Kidney (tissue), 14 donors: ENCODE data around the gene GPS2. TPM values are rescaled to one million over a fixed set of nuclear protein-coding genes. Genes with fewer than 3 reads are reported as not detected.

ENCODE experiments used
- DNase-seq, 5 donors: peaks; one replicate each; pipeline ENCODE4 v3.0.0-alpha.2; 2013 to 2020
- FAIRE-seq: peaks from 2 replicates; lab custom pipeline; 2012; peaks lifted over from hg19 to GRCh38; lab: Jason Lieb, UNC
- H3K27ac ChIP-seq, 2 donors: one replicate each; pipeline ENCODE4 v1.7.0; 2013; ENCODE audit warnings: low read depth in 2 of 2, low read length in 2 of 2, inconsistent platforms in 1 of 2
- H3K27me3 ChIP-seq: one replicate; pipeline ENCODE4 v1.7.1; 2013; ENCODE audit warnings: low read length, inconsistent platforms; ENCODE audit not compliant: control insufficient read depth, insufficient read depth
- H3K36me3 ChIP-seq, 3 donors: one replicate each; pipeline versions ENCODE4 v1.7.0 to v1.7.1; 2013; ENCODE audit warnings: low read length in 3 of 3, control low read depth in 1 of 3, inconsistent platforms in 1 of 3; ENCODE audit not compliant: insufficient read depth in 3 of 3, control insufficient read depth in 2 of 3
- H3K4me1 ChIP-seq, 3 donors: one replicate each; pipeline versions ENCODE4 v1.7.0 to v1.7.1; 2013; ENCODE audit warnings: low read length in 3 of 3, inconsistent platforms in 1 of 3, low read depth in 1 of 3; ENCODE audit not compliant: control insufficient read depth in 2 of 3, insufficient read depth in 2 of 3
- H3K4me3 ChIP-seq, 3 donors: one replicate each; pipeline versions ENCODE4 v1.7.0 to v1.8.1; 2013; ENCODE audit warnings: low read length in 3 of 3, control low read depth in 1 of 3, inconsistent platforms in 1 of 3
- H3K9ac ChIP-seq, 3 donors: one replicate each; pipeline versions ENCODE4 v1.7.0 to v1.7.1; 2013; ENCODE audit warnings: low read length in 3 of 3, control low read depth in 1 of 3, inconsistent platforms in 1 of 3
- H3K9me3 ChIP-seq, 3 donors: one replicate each; pipeline versions ENCODE4 v1.7.0 to v1.7.1; 2013; ENCODE audit warnings: low read length in 3 of 3, control low read depth in 1 of 3, inconsistent platforms in 1 of 3; ENCODE audit not compliant: control insufficient read depth in 2 of 3, insufficient read depth in 1 of 3
- intact Hi-C: fragments of 100-400 bp; cut with DNase I; formaldehyde crosslinking; loops from one replicate; pipeline ENCODE4 v1.11.1; 2022
- polyA plus RNA-seq: library from polyadenylated mRNA; stranded (reverse); fragments of 350-450 nt; fragmentation: Illumina TruSeq; extraction: RNeasy Lipid Tissue Mini Kit (QIAGEN cat#74804); gene quantifications from one replicate; pipeline ENCODE4 v1.2.3, GENCODE V29; 2014; ENCODE audit warnings: low read depth, low replicate concordance; ENCODE audit not compliant: insufficient read depth
- total RNA-seq: library from RNA; stranded (reverse); fragmentation: NEBNext Ultra II Directional; extraction: Animal tissue kit (Norgen Biotek cat#: 25700); gene quantifications from one replicate; pipeline ENCODE4 v1.2.1, GENCODE V29; 2021
- TF ChIP-seq, protein P1 (sequence below): IDR thresholded peaks from 3 replicates; pipeline ENCODE4 v1.5.1; 2012; ENCODE audit warnings: mild to moderate bottlenecking, moderate library complexity, borderline replicate concordance; ENCODE audit not compliant: insufficient read depth; ENCODE audit errors: extremely low read depth
- donor health status: control.
- donor health status: control.
- donor health status: control.
- donor health status: control.
- donor health status: control.
- donor health status: DM: yes; HTN: yes; CAD: no.
- donor health status: Normal renal cell carcinoma (clear cell type).

Gene GPS2
- total and polyA plus RNA-seq, 2 donors from 2014 or later = 67.0 to 101 TPM

DNA sequence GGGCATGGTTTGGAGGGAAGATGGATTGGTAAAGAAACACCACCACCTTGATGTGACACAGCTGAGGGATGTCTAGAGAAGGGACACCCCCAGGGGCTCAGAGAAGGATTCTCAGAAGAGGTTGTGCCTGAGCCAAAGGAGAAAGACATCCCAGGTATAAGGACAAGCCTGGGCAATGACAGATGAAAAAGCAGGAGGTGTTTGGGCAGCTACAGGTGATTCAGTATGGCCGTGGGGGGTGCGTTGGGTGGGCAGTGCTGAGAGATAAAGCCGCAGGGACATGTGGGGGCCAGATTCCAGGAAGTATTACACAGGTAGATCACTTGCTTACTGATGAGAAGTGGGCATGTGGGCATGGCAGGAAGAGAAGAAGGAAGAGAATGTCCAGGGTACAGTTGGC is 46.7 kb upstream of the GPS2 start:
- Histone ChIP-seq H3K4me1 (no peaks in the 10 kb centered on the region), H3K27ac (no peak overlapping the region), H3K4me3 (no peak overlapping the region), H3K27me3 (no peaks in the 10 kb centered on the region), H3K9ac (no peak overlapping the region), H3K36me3 (no peaks in the 10 kb centered on the region), H3K9me3 (no peaks in the 10 kb centered on the region)
- DNase-seq = no peak
- intact Hi-C loops = no loop called here
- TF ChIP-seq, protein P1, sequence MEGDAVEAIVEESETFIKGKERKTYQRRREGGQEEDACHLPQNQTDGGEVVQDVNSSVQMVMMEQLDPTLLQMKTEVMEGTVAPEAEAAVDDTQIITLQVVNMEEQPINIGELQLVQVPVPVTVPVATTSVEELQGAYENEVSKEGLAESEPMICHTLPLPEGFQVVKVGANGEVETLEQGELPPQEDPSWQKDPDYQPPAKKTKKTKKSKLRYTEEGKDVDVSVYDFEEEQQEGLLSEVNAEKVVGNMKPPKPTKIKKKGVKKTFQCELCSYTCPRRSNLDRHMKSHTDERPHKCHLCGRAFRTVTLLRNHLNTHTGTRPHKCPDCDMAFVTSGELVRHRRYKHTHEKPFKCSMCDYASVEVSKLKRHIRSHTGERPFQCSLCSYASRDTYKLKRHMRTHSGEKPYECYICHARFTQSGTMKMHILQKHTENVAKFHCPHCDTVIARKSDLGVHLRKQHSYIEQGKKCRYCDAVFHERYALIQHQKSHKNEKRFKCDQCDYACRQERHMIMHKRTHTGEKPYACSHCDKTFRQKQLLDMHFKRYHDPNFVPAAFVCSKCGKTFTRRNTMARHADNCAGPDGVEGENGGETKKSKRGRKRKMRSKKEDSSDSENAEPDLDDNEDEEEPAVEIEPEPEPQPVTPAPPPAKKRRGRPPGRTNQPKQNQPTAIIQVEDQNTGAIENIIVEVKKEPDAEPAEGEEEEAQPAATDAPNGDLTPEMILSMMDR = no peak
- FAIRE-seq = no peak

DNA sequence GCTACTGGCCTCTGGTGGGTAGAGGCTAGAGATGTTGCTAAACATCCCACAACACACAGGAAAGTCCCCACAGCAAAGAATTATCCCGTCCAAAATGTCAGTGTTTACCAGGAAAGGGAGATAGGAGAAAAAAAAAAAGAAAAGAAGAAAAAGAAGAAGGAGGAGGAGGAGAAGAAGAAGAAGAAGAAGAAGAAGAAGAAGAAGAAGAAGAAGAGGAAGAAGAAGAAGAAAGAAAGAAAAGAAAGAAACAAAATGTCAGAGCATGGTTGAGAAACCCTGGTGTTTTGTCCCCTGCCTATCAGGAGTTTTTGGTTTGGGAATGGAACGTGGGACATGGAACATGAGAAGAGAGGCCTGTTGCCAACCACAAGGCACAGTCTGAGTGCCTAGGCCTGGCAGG is 42.2 kb upstream of the GPS2 start:
- Histone ChIP-seq H3K27me3 (no peaks in the 10 kb centered on the region), H3K36me3 (no peaks in the 10 kb centered on the region), H3K4me3 (no peak overlapping the region), H3K9ac (no peak overlapping the region), H3K4me1 (peaks cover 0 to 16% (median 8%) of the 10 kb centered on the region in 3 donors), H3K27ac (no peak overlapping the region), H3K9me3 (no peaks in the 10 kb centered on the region)
- FAIRE-seq (no peak), DNase-seq (no peak)
- TF ChIP-seq, protein P1 = no peak
- intact Hi-C loops = no loop called here

DNA sequence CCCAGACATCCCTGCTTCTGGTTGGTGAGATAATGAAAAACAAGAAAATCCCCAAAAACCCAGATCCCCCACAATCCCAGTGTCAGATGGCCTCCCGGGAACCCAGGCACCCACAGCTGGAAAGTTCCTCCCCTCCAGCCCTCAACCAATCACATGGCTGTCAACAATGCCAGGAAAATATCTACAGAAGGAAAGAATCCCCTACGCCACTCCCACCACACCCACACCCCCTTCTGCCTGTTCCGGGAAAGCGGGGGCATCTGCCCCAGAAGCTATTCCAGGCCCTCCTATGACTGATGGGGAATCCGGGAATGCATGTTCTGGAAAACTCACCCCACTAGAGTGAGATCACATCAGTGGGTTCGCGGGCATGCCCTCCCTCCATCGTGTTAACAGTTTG is 41.6 kb upstream of the GPS2 start:
- Histone ChIP-seq H3K4me1 (peaks cover 0 to 17% (median 9%) of the 10 kb centered on the region in 3 donors), H3K27me3 (no peaks in the 10 kb centered on the region), H3K9me3 (no peaks in the 10 kb centered on the region), H3K9ac (no peak overlapping the region), H3K27ac (no peak overlapping the region), H3K36me3 (no peaks in the 10 kb centered on the region), H3K4me3 (no peak overlapping the region)
- TF ChIP-seq, protein P1 = no peak
- intact Hi-C loops = no loop called here
- DNase-seq (no peak), FAIRE-seq (no peak)

DNA sequence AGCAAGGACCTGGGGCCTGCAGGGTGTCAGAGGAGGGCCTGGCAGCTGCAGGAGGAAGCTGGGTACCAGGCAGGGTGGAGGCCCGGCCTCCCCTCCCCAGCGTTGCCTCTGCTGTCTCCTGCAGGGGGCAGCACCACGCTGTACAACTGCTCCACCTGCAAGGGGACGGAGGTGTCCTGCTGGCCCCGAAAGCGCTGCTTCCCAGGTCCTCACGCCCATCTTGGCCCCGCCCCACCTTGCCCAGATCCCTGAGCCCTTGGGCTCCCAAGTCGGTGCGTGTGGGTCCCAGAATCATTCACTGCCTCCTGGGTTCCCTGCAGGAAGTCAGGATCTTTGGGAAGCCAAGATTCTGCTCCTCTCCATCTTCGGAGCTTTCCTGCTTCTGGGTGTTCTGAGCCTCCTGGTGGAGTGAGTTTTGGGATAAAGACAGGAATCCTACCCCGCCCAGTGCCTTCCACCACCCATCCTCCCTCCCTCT is 41.0 kb upstream of the GPS2 start:
- H3K36me3 ChIP-seq = no peaks in the 10 kb centered on the region
- intact Hi-C loops = no loop called here
- peak overlapping the region in 1 of 3 donors; percentile 9 for H3K9ac ChIP-seq
- no peak overlapping the region for H3K4me3 ChIP-seq
- DNase-seq = peak; percentile 75 to 91 (median 88)
- TF ChIP-seq, protein P1 = peak; percentile 91
- no peaks in the 10 kb centered on the region for H3K9me3 ChIP-seq
- H3K27me3 ChIP-seq = no peaks in the 10 kb centered on the region
- H3K27ac ChIP-seq = no peak overlapping the region
- no peak for FAIRE-seq
- H3K4me1 ChIP-seq = peaks cover 0 to 18% (median 9%) of the 10 kb centered on the region in 3 donors
